ENCODE results near the gene TWIST2. TPM values are rescaled to one million over a fixed set of nuclear protein-coding genes. Genes with fewer than 3 reads are reported as not detected.

The TWIST2 gene
- polyA plus RNA-seq, 1 donor from 2014 or later: not detected

DNA sequence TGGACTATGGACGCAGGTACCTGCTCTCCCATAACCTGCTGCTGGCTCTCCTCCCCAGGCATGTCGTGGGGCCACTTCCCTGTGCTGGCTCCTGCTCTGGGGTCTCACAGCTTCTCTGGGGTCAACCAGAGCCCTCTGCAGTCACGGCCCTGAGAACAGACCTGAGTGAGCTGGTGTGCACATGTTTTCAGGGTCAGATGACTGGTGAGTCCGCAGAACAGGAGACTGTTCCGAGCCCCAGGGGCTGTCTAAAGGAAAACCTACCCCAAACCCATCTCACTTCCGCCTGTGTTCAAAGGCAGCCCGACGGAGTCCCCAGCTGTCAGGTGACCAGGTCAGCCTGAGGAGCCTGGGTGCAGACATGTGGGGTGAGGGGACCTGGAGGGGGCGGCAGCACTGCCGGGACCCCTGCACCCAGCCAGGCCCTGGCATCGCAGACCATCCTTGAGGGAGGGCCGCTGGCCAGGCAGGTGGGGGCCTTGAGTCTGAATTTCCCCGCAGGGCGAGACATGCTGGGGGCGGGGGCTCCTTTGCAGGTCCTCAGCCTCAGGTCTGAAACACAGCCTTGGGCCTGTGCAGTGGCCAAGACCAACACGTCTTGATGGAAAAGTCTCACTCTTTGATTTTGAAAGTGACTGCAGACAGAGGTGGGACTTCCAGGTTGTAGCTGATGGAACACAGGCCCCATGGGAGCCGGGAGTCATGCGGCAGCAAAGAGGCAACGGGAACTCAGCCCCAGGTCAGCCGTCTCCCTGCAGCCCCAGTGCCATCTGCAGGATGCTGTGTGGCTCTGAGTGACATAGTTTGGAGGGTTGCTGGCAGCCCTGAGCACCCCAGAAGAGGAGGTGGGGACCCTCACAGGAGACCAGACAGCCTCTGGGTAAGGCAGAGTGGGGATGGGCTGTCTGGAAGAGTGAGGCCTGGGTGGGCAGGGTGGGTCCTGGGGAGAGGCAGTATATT lies 65.3 kb downstream of the TWIST2 start:
- no peaks in the 10 kb centered on the region for H3K9me2 ChIP-seq (ENCODE audit: insufficient read depth, low read length)
- TF ChIP-seq EP300 (conservative IDR thresholded peaks at IDR 0.05; ENCODE audit: poor library complexity, severe bottlenecking): no peak
- TF ChIP-seq, protein P1, sequence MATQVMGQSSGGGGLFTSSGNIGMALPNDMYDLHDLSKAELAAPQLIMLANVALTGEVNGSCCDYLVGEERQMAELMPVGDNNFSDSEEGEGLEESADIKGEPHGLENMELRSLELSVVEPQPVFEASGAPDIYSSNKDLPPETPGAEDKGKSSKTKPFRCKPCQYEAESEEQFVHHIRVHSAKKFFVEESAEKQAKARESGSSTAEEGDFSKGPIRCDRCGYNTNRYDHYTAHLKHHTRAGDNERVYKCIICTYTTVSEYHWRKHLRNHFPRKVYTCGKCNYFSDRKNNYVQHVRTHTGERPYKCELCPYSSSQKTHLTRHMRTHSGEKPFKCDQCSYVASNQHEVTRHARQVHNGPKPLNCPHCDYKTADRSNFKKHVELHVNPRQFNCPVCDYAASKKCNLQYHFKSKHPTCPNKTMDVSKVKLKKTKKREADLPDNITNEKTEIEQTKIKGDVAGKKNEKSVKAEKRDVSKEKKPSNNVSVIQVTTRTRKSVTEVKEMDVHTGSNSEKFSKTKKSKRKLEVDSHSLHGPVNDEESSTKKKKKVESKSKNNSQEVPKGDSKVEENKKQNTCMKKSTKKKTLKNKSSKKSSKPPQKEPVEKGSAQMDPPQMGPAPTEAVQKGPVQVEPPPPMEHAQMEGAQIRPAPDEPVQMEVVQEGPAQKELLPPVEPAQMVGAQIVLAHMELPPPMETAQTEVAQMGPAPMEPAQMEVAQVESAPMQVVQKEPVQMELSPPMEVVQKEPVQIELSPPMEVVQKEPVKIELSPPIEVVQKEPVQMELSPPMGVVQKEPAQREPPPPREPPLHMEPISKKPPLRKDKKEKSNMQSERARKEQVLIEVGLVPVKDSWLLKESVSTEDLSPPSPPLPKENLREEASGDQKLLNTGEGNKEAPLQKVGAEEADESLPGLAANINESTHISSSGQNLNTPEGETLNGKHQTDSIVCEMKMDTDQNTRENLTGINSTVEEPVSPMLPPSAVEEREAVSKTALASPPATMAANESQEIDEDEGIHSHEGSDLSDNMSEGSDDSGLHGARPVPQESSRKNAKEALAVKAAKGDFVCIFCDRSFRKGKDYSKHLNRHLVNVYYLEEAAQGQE (IDR thresholded peaks at IDR 0.05; ENCODE audit: borderline replicate concordance): no peak
- no peak for TF ChIP-seq TAF1 (IDR thresholded peaks at IDR 0.05; ENCODE audit: low read depth)
- TF ChIP-seq RAD21 (conservative IDR thresholded peaks at IDR 0.05): no peak
- no peak for TF ChIP-seq MXI1 (conservative IDR thresholded peaks at IDR 0.05; ENCODE audit: poor library complexity, severe bottlenecking)
- TF ChIP-seq SMC3 (conservative IDR thresholded peaks at IDR 0.05; ENCODE audit: poor library complexity): no peak
- no peak for TF ChIP-seq EZH2 (IDR thresholded peaks at IDR 0.05; ENCODE audit: borderline replicate concordance, insufficient read depth, low read length, poor library complexity, severe bottlenecking)
- no peak overlapping the region for H3K9ac ChIP-seq (ENCODE audit: low read length)
- no peaks in the 10 kb centered on the region for H3K36me3 ChIP-seq (ENCODE audit: insufficient read depth, low read length)
- no peaks in the 10 kb centered on the region for H3F3A ChIP-seq (ENCODE audit: insufficient read depth, low read length, poor library complexity, severe bottlenecking)
- no peaks in the 10 kb centered on the region for H3K79me2 ChIP-seq (replicated peaks; ENCODE audit: insufficient read depth, low read length)
- H3K4me2 ChIP-seq (ENCODE audit: low read length): no peak overlapping the region
- no peak overlapping the region for H3K27ac ChIP-seq (ENCODE audit: low read length)
- H3K4me3 ChIP-seq (ENCODE audit: low read length): no peak overlapping the region
- H2AFZ ChIP-seq (ENCODE audit: low read depth, low read length): no peak overlapping the region
- no peaks in the 10 kb centered on the region for H3K27me3 ChIP-seq (ENCODE audit: insufficient read depth, low read depth, low read length)
- H3K9me3 ChIP-seq (ENCODE audit: low read length): no peaks in the 10 kb centered on the region
- no peaks in the 10 kb centered on the region for H4K20me1 ChIP-seq (ENCODE audit: insufficient read depth)

DNA sequence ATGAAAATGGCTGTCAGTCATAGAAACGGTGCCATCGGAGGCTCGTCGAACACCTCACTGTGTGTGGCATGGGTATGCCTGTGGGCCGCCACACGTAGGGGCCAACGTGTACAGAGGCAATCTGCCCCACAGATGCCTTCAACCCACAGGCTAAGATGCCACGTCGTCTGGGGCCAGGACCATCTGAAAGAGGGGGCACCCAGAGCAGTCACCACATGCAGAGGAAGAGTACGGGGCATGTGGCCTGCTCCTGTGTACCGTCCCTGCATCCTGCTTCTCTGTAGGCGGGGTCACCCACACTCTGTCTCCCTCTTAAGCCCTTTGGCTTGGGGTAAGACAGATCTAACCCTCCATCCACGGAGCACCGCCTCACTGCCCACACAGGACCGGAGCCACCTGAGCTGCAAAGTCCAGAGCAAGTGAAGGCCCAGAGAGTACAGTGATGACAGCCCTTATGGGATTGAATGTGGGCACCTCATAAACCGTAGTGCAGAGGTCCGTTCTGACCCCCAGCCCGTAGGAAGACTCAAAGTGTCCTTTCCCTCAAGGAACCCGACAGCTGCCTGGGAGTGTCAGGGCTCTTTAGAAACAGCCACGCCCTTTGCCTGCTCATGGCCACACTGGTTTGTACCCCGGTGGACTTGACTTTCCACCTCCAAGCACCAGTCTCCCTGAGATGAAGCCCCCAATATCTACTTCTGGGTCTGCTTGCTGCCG lies 66.2 kb downstream of the TWIST2 start:
- no peak overlapping the region for H3K27ac ChIP-seq (ENCODE audit: low read length)
- H3K4me3 ChIP-seq (ENCODE audit: low read length): no peak overlapping the region
- H3K36me3 ChIP-seq (ENCODE audit: insufficient read depth, low read length): no peaks in the 10 kb centered on the region
- H3K9me2 ChIP-seq (ENCODE audit: insufficient read depth, low read length): no peaks in the 10 kb centered on the region
- H4K20me1 ChIP-seq (ENCODE audit: insufficient read depth): no peaks in the 10 kb centered on the region
- no peak overlapping the region for H3K4me2 ChIP-seq (ENCODE audit: low read length)
- H3K9ac ChIP-seq (ENCODE audit: low read length): no peak overlapping the region
- no peaks in the 10 kb centered on the region for H3F3A ChIP-seq (ENCODE audit: insufficient read depth, low read length, poor library complexity, severe bottlenecking)
- no peaks in the 10 kb centered on the region for H3K27me3 ChIP-seq (ENCODE audit: insufficient read depth, low read depth, low read length)
- H3K79me2 ChIP-seq (replicated peaks; ENCODE audit: insufficient read depth, low read length): no peaks in the 10 kb centered on the region
- H3K9me3 ChIP-seq (ENCODE audit: low read length): no peaks in the 10 kb centered on the region
- no peak overlapping the region for H2AFZ ChIP-seq (ENCODE audit: low read depth, low read length)
- TF ChIP-seq EP300 (conservative IDR thresholded peaks at IDR 0.05; ENCODE audit: poor library complexity, severe bottlenecking) (no peak), EZH2 (IDR thresholded peaks at IDR 0.05; ENCODE audit: borderline replicate concordance, insufficient read depth, low read length, poor library complexity, severe bottlenecking) (no peak), TAF1 (IDR thresholded peaks at IDR 0.05; ENCODE audit: low read depth) (no peak)
- TF ChIP-seq, protein P1 (IDR thresholded peaks at IDR 0.05; ENCODE audit: borderline replicate concordance): no peak

All from neural cell (in vitro differentiated cells).